DOHH2 (cell line): Measurements from ENCODE around the gene CBFB.

ENCODE experiments used
- H3F3A ChIP-seq: fragments of 200-600 bp; sonication (generic), shearing (Covaris generic); 2 replicates; pipeline ENCODE4 v1.6.0; 2016; ENCODE audit warnings: antibody characterized with exemption, mild to moderate bottlenecking; ENCODE audit not compliant: control insufficient read depth, insufficient read depth
- H3K27ac ChIP-seq: fragments of 200-600 bp; sonication (generic); 2 replicates; pipeline ENCODE4 v1.5.1; 2014; ENCODE audit warnings: low read depth, mild to moderate bottlenecking, low read length, moderate library complexity
- H3K27me3 ChIP-seq: fragments of 200-600 bp; sonication (generic); 2 replicates; pipeline ENCODE4 v1.6.1; 2014; ENCODE audit warnings: mild to moderate bottlenecking, low read length, mixed read lengths; ENCODE audit not compliant: control insufficient read depth
- H3K36me3 ChIP-seq: fragments of 200-600 bp; sonication (generic); 2 replicates; pipeline ENCODE4 v1.6.1; 2014; ENCODE audit warnings: mild to moderate bottlenecking, low read length, moderate library complexity, mixed read lengths; ENCODE audit not compliant: control insufficient read depth
- H3K4me1 ChIP-seq: fragments of 200-600 bp; sonication (generic); 2 replicates; pipeline ENCODE4 v1.6.1; 2014; ENCODE audit warnings: mild to moderate bottlenecking, low read length, mixed read lengths; ENCODE audit not compliant: control insufficient read depth
- H3K4me2 ChIP-seq: fragments of 200-600 bp; sonication (generic); 2 replicates; pipeline ENCODE4 v1.6.0; 2014; ENCODE audit warnings: mild to moderate bottlenecking, low read length, moderate library complexity
- H3K4me3 ChIP-seq: fragments of 200-600 bp; sonication (generic); 2 replicates; pipeline ENCODE4 v1.5.1; 2014; ENCODE audit warnings: mild to moderate bottlenecking, low read length, mixed read lengths
- H3K79me2 ChIP-seq: fragments of 200-600 bp; sonication (generic); 2 replicates; pipeline ENCODE4 v1.6.1; 2014; ENCODE audit warnings: mild to moderate bottlenecking, low read length, mixed read lengths; ENCODE audit not compliant: control insufficient read depth
- H3K9me2 ChIP-seq: fragments of 200-600 bp; sonication (generic); replicated peaks from 2 replicates; pipeline ENCODE4 v1.6.1; 2014; ENCODE audit warnings: mild to moderate bottlenecking, low read length, mixed read lengths; ENCODE audit not compliant: control insufficient read depth
- H3K9me3 ChIP-seq: fragments of 200-600 bp; sonication (generic); 2 replicates; pipeline ENCODE4 v1.6.1; 2014; ENCODE audit warnings: antibody characterized with exemption, low read length, mixed read lengths; ENCODE audit not compliant: control insufficient read depth, insufficient read depth
- H4K20me1 ChIP-seq: fragments of 200-600 bp; sonication (generic); 2 replicates; pipeline ENCODE4 v1.6.0; 2014; ENCODE audit warnings: low read depth, mild to moderate bottlenecking, antibody characterized with exemption, low read length, moderate library complexity; ENCODE audit not compliant: control insufficient read depth, insufficient read depth
- CTCF ChIP-seq: fragments of 200-600 bp; sonication (generic); IDR thresholded peaks from one replicate; pipeline ENCODE4 v1.5.1; 2014; ENCODE audit warnings: antibody characterized with exemption, mild to moderate bottlenecking, low read depth, low read length; ENCODE audit not compliant: poor library complexity, severe bottlenecking
- EZH2phosphoT487 ChIP-seq: fragments of 200-600 bp; sonication (generic); IDR thresholded peaks from 2 replicates; pipeline ENCODE4 v1.6.1; 2017; ENCODE audit warnings: borderline replicate concordance, mild to moderate bottlenecking, antibody characterized with exemption, low read length, moderate library complexity, mixed read lengths

CBFB gene

GRCh38 chr16:67023689-67024088 lies 5.3 kb upstream of the CBFB start:
- Histone ChIP-seq H3K4me1 (peaks cover 18% of the 10 kb centered on the region), H3K9me2 (no peaks in the 10 kb centered on the region), H3K9me3 (no peaks in the 10 kb centered on the region), H4K20me1 (no peaks in the 10 kb centered on the region), H3K36me3 (no peaks in the 10 kb centered on the region), H3K4me3 (no peak overlapping the region), H3K27me3 (no peaks in the 10 kb centered on the region), H3K4me2 (no peak overlapping the region), H3K79me2 (peaks cover 5% of the 10 kb centered on the region), H3F3A (no peaks in the 10 kb centered on the region), H3K27ac (no peak overlapping the region)
- TF ChIP-seq EZH2phosphoT487 (no peak), CTCF (no peak)

- Histone ChIP-seq H3K9me3 (no peaks in the 10 kb centered on the region), H3K79me2 (peaks cover 10% of the 10 kb centered on the region), H3K27ac (no peak overlapping the region), H3K9me2 (no peaks in the 10 kb centered on the region), H3K4me2 (no peak overlapping the region), H3K36me3 (peaks cover 4% of the 10 kb centered on the region), H3K27me3 (no peaks in the 10 kb centered on the region), H4K20me1 (no peaks in the 10 kb centered on the region), H3K4me3 (no peak overlapping the region), H3K4me1 (peaks cover 18% of the 10 kb centered on the region), H3F3A (no peaks in the 10 kb centered on the region)
- TF ChIP-seq CTCF (no peak), EZH2phosphoT487 (no peak)
Measured at GRCh38 chr16:67024384-67025209, 4.4 kb upstream of the CBFB start.

GRCh38 chr16:67025210-67025550 lies 3.8 kb upstream of the CBFB start:
- no peaks in the 10 kb centered on the region for H3K9me2 ChIP-seq
- H3F3A ChIP-seq: no peaks in the 10 kb centered on the region
- no peak for TF ChIP-seq EZH2phosphoT487
- TF ChIP-seq CTCF: no peak
- H3K79me2 ChIP-seq: peaks cover 16% of the 10 kb centered on the region
- no peaks in the 10 kb centered on the region for H3K27me3 ChIP-seq
- peaks cover 10% of the 10 kb centered on the region for H3K36me3 ChIP-seq
- peaks cover 19% of the 10 kb centered on the region for H3K4me1 ChIP-seq
- H3K27ac ChIP-seq: no peak overlapping the region
- no peak overlapping the region for H3K4me2 ChIP-seq
- no peaks in the 10 kb centered on the region for H3K9me3 ChIP-seq
- H3K4me3 ChIP-seq: no peak overlapping the region
- no peaks in the 10 kb centered on the region for H4K20me1 ChIP-seq
